Fibroblast of skin of right quadriceps (primary cell): Measurements from ENCODE around the gene PRIM1.
A peak's percentile ranks its signal among the peaks of the same experiment; 100 is the strongest.
"Not testable (repeated sequence)": the region's sequence is repeated elsewhere in the genome, so short reads cannot be mapped to it uniquely, and the experiment has no call there.

Experiments used
- DNase-seq: peaks from one replicate; pipeline ENCODE4 v3.0.0-alpha.2; 2013

The PRIM1 gene

GRCh38 chr12:56751712-56752598, at the start of gene PRIM1:
PRIM1 (minus strand) TSS chr12:56752323; CDS start chr12:56752298, 25 bp downstream.
- DNase-seq = peak; percentile 76

GRCh38 chr12:56800221-56800620, 48.1 kb upstream of the PRIM1 start:
- DNase-seq = no peak

- not testable (repeated sequence) for DNase-seq
These were observed 47.2 kb upstream of the PRIM1 start for GRCh38 chr12:56799345-56799744.

GRCh38 chr12:56795791-56796190, 43.7 kb upstream of the PRIM1 start:
- DNase-seq = not testable (repeated sequence)

GRCh38 chr12:56795046-56795562, 43.0 kb upstream of the PRIM1 start:
- DNase-seq = not testable (repeated sequence)

- DNase-seq = not testable (repeated sequence)
These were observed 41.0 kb upstream of the PRIM1 start for GRCh38 chr12:56793124-56793523.

GRCh38 chr12:56792678-56793077, 40.6 kb upstream of the PRIM1 start:
- no peak for DNase-seq

GRCh38 chr12:56789429-56789828, 37.3 kb upstream of the PRIM1 start:
- DNase-seq = not testable (repeated sequence)

- DNase-seq = no peak
These were observed 35.4 kb upstream of the PRIM1 start for GRCh38 chr12:56787498-56787897.

GRCh38 chr12:56785874-56786273, 33.8 kb upstream of the PRIM1 start:
- no peak for DNase-seq

GRCh38 chr12:56785141-56785865, 33.2 kb upstream of the PRIM1 start:
- no peak for DNase-seq

GRCh38 chr12:56781726-56782125, 29.6 kb upstream of the PRIM1 start:
- no peak for DNase-seq

- no peak for DNase-seq
These were observed 26.6 kb upstream of the PRIM1 start for GRCh38 chr12:56778756-56779155.

GRCh38 chr12:56776654-56777053, 24.5 kb upstream of the PRIM1 start:
- no peak for DNase-seq

- DNase-seq = no peak
These were observed 23.5 kb upstream of the PRIM1 start for GRCh38 chr12:56775638-56776037.

- DNase-seq = no peak
These were observed 21.0 kb upstream of the PRIM1 start for GRCh38 chr12:56773113-56773512.

- DNase-seq = no peak
These were observed 20.5 kb upstream of the PRIM1 start for GRCh38 chr12:56772625-56773024.

- no peak for DNase-seq
These were observed 17.7 kb upstream of the PRIM1 start for GRCh38 chr12:56769868-56770267.

- DNase-seq = no peak
These were observed 16.3 kb upstream of the PRIM1 start for GRCh38 chr12:56768424-56768823.

- no peak for DNase-seq
These were observed 14.4 kb upstream of the PRIM1 start for GRCh38 chr12:56766535-56766934.

GRCh38 chr12:56763753-56764657, 11.9 kb upstream of the PRIM1 start:
- peak; percentile 46 for DNase-seq

GRCh38 chr12:56761812-56762211, 9.7 kb upstream of the PRIM1 start:
- DNase-seq = no peak

GRCh38 chr12:56760460-56760859, 8.3 kb upstream of the PRIM1 start:
- DNase-seq = no peak
